Prostate gland (tissue), 2 donors: ENCODE results near the gene LIG4. TPM values are rescaled to one million over a fixed set of nuclear protein-coding genes. Genes with fewer than 3 reads are reported as not detected.

Experiments used
- DNase-seq: peaks from one replicate; pipeline ENCODE4 v3.0.0-alpha.2; 2019; ENCODE audit warnings: low spot score
- H3K27ac ChIP-seq, 2 donors: fragments of 200-600 bp; sonication (generic); 2 replicates each; pipeline ENCODE4 v1.5.1; 2017 to 2019
- H3K27me3 ChIP-seq: fragments of 200-600 bp; sonication (generic); replicated peaks from 2 replicates; pipeline ENCODE4 v1.5.1; 2019; ENCODE audit not compliant: insufficient read depth
- H3K36me3 ChIP-seq, 2 donors: fragments of 200-600 bp; sonication (generic); 1 replicate in 1 of 2; 2 replicates in 1 of 2; pipeline versions ENCODE4 v1.5.1 to v1.8.1; 2017 to 2019
- H3K4me1 ChIP-seq: fragments of 200-600 bp; sonication (generic); replicated peaks from 2 replicates; pipeline ENCODE4 v1.5.1; 2019
- H3K4me3 ChIP-seq, 2 donors: fragments of 200-600 bp; sonication (generic); 2 replicates each; pipeline ENCODE4 v1.5.1; 2017 to 2019
- H3K9me3 ChIP-seq: fragments of 200-600 bp; sonication (generic); 2 replicates; pipeline ENCODE4 v1.5.1; 2017
- POLR2A ChIP-seq: fragments of 450-650 bp; IDR thresholded peaks from one replicate; pipeline ENCODE4 v1.6.1; 2016; ENCODE audit warnings: antibody characterized with exemption, mild to moderate bottlenecking
- POLR2AphosphoS5 ChIP-seq: sonication (generic); formaldehyde crosslinking; IDR thresholded peaks from one replicate; pipeline ENCODE4 v1.6.1; 2017; ENCODE audit warnings: antibody characterized with exemption
- WGBS: methylation state at CpG from one replicate; pipeline ENCODE4 v1.1.5; 2018; 5-methylcytosine and 5-hydroxymethylcytosine counted together
- intact Hi-C: fragments of 100-400 bp; cut with DNase I; formaldehyde crosslinking; loops from one replicate; pipeline ENCODE4 v1.14.2; 2022
- total RNA-seq, 2 donors: library from RNA; depleted of rRNA; stranded (reverse); fragments of >200 nt; gene quantifications; one replicate each; pipeline ENCODE4 v1.1.0, GENCODE V29; 2016
- TF ChIP-seq, protein P1 (sequence below), 4 experiments: fragments of 200-600 bp in 2 of 4; fragments of 450-650 bp in 2 of 4; sonication (generic) in 2 of 4; IDR thresholded peaks; 1 replicate in 3 of 4; 2 replicates in 1 of 4; pipeline ENCODE4 v1.5.1; 2016 to 2019; ENCODE audit warnings: antibody characterized with exemption in 4 of 4, mild to moderate bottlenecking in 2 of 4, moderate library complexity in 2 of 4

The LIG4 gene
- total RNA-seq, 2 donors from 2014 or later, result 7.8 to 7.9 TPM

GRCh38 chr13:108227651-108228272 is 12.4 kb upstream of the LIG4 start:
- Histone ChIP-seq H3K9me3 (no peaks in the 10 kb centered on the region), H3K27ac (no peak overlapping the region), H3K4me1 (no peaks in the 10 kb centered on the region), H3K27me3 (no peaks in the 10 kb centered on the region), H3K4me3 (no peak overlapping the region), H3K36me3 (no peaks in the 10 kb centered on the region)
- intact Hi-C loops, result no loop called here
- DNase-seq, result no peak
- WGBS, result 81% methylated on average over 1 of the region's 1 CpG
- TF ChIP-seq, protein P1, sequence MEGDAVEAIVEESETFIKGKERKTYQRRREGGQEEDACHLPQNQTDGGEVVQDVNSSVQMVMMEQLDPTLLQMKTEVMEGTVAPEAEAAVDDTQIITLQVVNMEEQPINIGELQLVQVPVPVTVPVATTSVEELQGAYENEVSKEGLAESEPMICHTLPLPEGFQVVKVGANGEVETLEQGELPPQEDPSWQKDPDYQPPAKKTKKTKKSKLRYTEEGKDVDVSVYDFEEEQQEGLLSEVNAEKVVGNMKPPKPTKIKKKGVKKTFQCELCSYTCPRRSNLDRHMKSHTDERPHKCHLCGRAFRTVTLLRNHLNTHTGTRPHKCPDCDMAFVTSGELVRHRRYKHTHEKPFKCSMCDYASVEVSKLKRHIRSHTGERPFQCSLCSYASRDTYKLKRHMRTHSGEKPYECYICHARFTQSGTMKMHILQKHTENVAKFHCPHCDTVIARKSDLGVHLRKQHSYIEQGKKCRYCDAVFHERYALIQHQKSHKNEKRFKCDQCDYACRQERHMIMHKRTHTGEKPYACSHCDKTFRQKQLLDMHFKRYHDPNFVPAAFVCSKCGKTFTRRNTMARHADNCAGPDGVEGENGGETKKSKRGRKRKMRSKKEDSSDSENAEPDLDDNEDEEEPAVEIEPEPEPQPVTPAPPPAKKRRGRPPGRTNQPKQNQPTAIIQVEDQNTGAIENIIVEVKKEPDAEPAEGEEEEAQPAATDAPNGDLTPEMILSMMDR (IDR thresholded peaks at IDR 0.05), result peak; percentile 51 to 64 (median 63)
- TF ChIP-seq POLR2AphosphoS5 (no peak), POLR2A (no peak)

DNA sequence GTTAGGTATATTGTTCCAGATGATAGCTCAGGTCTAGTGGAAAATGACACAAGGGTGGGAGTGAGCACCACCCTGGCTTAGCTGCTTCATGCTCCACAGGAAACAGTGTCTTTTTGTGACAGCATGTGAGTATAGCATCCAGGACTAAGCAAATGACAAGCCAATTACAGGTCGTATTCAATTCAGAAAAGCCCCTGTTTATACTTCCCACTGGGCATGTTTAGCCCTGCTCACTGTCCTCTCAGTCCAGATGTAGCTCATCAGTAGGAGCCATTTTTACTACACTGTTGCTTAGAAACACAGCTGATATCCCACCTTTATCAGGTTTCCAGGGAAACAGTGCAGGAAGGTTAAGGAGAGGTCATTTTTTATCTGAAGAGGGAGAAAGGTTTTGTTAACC is 10.8 kb upstream of the LIG4 start:
- Histone ChIP-seq H3K36me3 (no peaks in the 10 kb centered on the region), H3K27me3 (no peaks in the 10 kb centered on the region), H3K27ac (no peak overlapping the region), H3K9me3 (no peaks in the 10 kb centered on the region), H3K4me3 (no peak overlapping the region), H3K4me1 (no peaks in the 10 kb centered on the region)
- no peak for DNase-seq
- intact Hi-C loops, result no loop called here
- 7% methylated on average over 1 of the region's 1 CpG for WGBS
- TF ChIP-seq, protein P1 (IDR thresholded peaks at IDR 0.05), result no peak
- TF ChIP-seq POLR2A (no peak), POLR2AphosphoS5 (no peak)

- Histone ChIP-seq H3K36me3 (no peaks in the 10 kb centered on the region), H3K4me3 (no peak overlapping the region), H3K27ac (no peak overlapping the region), H3K4me1 (no peaks in the 10 kb centered on the region), H3K27me3 (no peaks in the 10 kb centered on the region), H3K9me3 (no peaks in the 10 kb centered on the region)
- TF ChIP-seq, protein P1 (IDR thresholded peaks at IDR 0.05), result no peak
- TF ChIP-seq POLR2AphosphoS5, result no peak
- TF ChIP-seq POLR2A, result no peak
- DNase-seq, result no peak
- intact Hi-C loops, result no loop called here
- 48% methylated on average over 1 of the region's 1 CpG for WGBS
Observed at GRCh38 chr13:108225440-108225839, 10.1 kb upstream of the LIG4 start.

DNA sequence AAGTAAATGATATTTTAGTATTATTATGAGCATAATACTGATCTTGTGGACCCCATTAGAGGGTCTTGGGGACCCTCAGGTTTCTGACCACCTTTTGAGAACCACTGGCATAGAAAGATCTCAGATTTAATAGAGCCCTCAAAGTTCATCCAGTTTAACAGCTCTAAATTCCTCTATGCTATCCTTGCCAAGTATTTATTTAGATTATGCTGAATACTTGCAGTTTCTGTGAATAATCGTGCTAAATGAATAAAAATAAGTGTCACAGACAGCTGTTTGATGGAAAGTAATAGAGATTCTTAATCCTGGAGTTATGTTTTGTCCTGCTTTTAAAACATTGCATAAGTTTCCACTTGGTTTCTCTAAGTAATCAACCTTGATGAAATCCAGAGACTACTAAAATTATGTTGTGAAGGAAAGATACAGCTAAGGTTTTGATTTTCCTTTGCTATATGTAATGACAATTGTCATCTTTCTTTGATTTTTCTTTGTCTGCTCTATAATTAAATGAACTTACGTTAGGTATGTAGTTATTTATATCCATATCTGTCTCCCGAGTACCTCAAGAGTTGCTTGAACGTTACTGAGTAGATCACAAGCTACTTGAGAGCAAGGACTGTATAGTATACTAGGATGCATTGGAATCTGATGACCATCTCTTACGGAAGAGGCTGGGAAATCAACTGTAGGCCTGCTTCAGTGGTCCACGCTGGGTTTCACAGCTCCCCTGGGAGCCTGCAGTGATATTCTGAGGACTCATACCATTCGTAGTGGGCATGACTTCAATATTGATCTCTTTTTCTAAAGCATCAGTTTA is 8.6 kb upstream of the LIG4 start:
- intact Hi-C loops, result no loop called here
- no peaks in the 10 kb centered on the region for H3K36me3 ChIP-seq
- no peak overlapping the region for H3K4me3 ChIP-seq
- TF ChIP-seq POLR2AphosphoS5, result no peak
- TF ChIP-seq, protein P1 (IDR thresholded peaks at IDR 0.05), result no peak
- TF ChIP-seq POLR2A, result no peak
- H3K4me1 ChIP-seq, result peaks cover 4% of the 10 kb centered on the region
- DNase-seq, result no peak
- H3K27me3 ChIP-seq, result no peaks in the 10 kb centered on the region
- no peak overlapping the region for H3K27ac ChIP-seq
- no peaks in the 10 kb centered on the region for H3K9me3 ChIP-seq
- WGBS, result 82% methylated on average over 7 of the region's 7 CpGs
